ENCODE results near the gene OR2AP1.
"Not testable (repeated sequence)": the region's sequence is repeated elsewhere in the genome, so short reads cannot be mapped to it uniquely, and the experiment has no call there.

OR2AP1 gene

DNA sequence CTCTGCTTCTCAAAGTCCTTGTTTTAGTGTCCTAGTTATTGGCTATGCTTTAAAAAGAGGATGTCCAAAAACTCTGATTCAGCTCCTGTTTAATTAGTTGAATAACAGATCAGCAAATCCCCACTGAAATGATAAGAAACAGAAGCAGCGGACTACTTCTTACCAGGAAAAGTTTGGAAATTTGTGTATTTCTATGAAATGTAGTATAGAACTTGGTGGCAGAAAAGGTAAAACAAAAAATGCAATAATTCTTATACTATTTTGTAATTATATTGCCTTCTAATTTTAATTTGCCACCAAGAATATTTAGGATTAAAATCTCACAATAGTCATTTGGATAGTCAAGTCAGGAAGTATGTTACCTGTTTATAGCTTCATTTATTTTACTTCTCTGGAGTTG lies at the start of gene OR2AP1:
TSS of gene OR2AP1 (plus strand) at position 301 of the 400 bp plus-strand sequence. CDS start 1,947 bp downstream, outside the sequence.
- no peak for DNase-seq

DNA sequence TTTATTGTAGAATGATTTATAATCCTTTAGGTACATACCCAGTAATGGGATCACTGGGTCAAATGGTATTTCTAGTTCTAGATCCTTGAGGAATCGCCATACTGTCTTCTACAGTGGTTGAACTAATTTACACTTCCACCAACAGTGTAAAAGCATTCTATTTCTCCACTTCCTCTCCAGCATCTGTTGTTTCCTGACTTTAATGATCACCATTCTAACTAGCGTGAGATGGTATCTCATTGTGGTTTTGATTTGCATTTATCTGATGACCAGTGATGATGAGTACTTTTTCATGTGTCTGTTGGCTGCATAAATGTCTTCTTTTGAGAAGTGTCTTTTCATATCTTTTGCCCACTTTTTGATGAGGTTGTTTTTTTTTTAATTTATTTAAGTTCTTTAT lies 24.0 kb upstream of the OR2AP1 start:
- peak; percentile 52 for DNase-seq

DNA sequence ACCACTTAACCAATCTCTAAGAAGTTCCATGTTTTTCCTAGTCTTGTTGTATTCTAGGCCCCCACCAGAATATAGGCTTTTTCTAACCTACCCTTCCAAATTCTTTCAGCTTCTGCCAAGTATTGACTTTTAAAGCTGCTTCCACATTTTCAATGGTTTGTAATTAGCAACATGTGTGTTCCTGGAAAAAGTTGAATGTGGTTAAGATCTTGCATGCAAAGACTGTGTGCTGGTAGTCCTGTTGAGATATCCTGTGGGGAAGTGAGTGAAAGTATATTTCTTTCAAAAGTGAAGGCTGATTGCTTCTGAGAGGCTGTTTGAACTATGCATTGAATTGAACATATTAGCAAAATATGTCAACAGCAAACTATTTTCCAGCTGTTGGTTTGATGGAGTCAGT lies 23.5 kb upstream of the OR2AP1 start:
- peak; percentile 67 for DNase-seq

DNA sequence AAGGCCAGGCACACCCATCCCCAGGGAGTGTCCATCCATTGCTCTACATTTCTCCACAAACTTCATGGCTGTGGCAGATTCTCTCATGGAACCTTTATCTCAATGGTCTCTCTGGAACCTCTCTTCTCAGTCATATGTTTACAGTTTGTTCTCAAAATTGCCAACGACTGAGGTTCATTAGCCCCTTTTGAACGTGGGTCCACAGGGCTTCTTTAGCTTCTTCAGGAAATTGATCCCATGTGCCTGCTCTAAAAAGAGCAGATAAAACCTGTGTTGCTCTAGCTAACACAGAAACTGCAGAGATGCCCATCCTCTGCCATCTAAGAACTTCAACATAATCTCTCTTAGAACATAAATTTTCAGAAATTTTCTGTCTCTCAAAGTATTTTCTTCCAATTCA lies 23.0 kb upstream of the OR2AP1 start, which contains the start of gene OR6C4:
TSS of gene OR6C4 (plus strand) at position 301 of the 400 bp plus-strand sequence. CDS start 1,625 bp downstream, outside the sequence.
- DNase-seq: no peak

DNA sequence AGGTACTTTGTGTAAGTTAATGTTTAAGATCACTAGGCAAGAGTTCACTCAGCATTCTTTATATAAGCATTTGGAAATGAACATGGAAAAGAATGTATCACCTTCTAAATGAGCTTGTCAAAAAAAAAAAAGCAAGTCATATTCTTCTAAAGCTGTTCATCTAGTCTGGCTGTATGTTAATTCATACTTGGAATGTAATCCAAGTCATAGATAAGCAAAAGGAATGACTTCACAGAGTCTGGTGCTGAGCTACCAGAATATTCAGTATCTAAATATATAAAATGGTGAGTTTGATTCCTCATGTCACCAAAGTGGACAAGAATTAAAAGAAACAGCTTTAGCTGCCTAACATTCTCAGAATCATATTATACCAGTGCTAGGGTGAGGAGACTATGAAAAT lies 18.0 kb upstream of the OR2AP1 start:
- DNase-seq: no peak

DNA sequence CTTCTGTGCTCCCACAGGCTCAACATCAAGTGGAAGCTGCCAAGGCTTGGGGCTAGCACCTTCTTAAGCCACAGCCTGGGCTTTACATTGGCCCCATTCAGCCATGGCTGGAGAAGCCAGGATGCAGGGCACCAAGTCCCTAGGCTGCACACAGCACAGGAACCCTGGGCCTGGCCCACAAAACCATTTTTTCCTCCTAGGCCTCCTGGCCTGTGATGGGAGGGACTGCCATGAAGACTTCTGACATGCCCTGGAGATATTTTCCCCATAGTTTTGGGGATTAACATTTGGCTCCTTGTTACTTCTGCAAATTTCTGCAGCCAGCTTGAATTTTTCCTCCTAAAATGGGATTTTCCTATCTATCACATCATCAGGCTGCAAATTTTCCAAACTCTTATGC lies 2.2 kb upstream of the OR2AP1 start:
- not testable (repeated sequence) for DNase-seq

DNA sequence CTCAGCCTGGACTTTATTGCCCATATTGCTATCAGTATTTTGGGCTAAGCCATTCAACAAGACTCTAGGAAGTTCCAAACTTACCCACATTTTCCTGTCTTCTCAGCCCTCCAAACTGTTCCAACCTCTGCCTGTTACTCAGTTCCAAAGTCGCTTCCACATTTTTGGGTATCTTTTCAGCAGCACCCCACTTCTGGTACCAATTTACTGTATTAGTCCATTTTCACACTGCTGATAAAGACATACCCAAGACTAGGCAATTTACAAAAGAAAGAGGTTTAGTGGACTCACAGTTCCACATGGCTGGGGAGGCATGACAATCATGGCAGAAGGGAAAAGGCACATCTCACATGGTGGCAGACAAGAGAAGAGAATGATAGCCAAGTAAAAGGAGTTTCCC lies 1.6 kb upstream of the OR2AP1 start:
- not testable (repeated sequence) for DNase-seq

DNA sequence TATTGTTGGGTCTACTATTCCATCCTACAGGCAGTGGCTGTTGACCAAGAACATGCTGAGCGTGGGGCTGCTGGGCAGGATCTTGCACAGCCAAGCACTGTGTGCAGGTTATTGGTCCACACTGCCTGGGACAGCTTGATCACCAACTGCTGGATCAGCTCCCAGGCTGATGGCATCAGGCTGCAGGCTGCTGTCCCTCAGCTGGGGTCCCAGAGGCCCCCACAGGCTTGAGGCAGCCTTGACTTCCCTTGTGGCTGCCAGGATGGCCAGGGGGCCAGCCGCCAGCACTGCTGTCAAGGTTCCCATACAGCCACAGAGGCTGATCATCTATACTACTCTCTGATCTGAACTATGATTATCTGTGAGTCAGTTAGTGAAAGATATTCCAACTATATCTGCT lies 9.8 kb downstream of the OR2AP1 start:
- DNase-seq: no peak

DNA sequence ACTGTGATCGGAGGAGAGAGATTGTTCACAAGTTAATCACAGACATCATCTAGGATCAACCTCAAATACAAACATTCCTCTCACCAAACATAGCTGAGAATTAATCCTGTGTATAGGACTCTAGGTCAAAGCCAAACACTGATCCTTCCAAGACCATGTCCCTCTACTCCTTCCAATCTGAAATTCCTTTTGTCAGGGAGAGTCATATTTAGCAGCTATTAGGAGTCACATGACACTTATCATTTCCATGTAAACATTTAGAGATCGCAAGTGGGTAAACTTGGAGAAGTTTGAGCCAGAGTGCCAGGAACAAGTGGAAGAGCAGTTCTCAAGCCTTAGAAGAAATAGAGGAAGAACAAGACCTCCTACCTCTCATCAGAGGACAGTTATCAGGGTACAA lies 13.5 kb downstream of the OR2AP1 start:
- DNase-seq: no peak

DNA sequence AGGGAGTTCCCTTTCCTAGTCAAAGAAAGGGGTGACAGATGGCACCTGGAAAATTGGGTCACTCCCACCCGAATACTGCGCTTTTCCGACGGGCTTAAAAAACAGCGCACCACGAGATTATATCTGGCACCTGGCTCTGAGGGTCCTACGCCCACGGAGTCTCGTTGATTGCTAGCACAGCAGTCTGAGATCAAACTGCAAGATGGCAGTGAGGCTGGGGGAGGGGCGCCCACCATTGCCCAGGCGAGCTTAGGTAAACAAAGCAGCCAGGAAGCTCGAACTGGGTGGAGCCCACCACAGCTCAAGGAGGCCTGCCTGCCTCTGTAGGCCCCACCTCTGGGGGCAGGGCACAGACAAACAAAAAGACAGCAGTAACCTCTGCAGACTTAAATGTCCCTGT lies 17.9 kb downstream of the OR2AP1 start:
- not testable (repeated sequence) for DNase-seq

DNA sequence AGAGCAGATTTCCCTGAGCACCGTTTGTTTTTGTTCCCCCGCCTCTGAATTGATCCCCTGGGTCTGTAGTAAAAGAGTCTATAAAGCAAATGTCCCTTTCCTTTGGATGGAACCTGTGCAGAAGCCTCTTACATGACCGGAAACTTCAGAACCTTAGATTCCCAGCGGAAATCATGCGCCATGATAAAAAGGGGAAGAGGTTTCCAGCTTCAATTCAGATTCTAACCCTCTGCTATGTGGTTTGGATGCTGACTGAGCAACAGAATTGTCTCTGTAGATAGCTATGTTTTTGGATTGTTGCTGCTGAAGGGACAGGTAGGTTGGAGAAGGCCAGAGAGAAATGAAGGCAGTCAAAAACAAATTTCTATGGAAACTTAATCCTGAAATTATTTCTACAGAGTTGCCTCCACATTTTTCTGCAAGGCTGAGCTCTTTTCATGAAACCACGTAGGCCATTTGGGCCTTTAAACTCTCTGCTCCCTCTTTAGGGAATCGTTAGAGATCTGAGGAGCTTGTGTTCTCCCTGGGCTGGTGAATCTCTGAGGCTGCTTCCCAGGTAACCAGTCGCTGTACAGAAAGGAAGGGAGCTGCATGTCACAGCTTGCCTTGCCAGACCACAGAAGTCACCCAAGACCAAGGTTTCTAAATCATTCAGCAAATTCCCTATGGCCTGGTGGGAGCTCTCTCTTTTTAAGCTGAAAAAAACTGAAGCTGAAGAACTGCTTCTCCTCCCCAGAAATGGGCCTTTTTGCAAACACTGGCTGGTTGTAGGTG lies 35.7 kb downstream of the OR2AP1 start:
- DNase-seq: no peak

DNA sequence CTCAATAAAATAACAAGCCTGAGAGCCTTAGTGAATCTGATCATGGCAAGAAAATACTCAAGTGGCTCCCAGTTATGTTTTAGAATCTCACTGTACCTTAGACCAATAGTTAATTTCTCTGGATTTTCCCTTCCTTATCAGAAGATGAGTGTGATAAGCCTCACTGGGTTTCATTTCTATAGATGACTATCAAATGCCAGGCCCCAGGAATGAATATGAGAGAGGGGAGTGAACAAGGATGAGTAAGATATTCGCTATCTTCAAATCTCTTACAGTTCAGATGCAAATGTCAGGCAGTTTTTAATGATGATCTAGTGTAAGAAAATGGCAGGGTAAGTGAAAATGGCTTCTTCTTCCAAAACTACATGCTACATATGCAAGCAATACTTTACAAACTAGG lies 38.3 kb downstream of the OR2AP1 start:
- no peak for DNase-seq

DNA sequence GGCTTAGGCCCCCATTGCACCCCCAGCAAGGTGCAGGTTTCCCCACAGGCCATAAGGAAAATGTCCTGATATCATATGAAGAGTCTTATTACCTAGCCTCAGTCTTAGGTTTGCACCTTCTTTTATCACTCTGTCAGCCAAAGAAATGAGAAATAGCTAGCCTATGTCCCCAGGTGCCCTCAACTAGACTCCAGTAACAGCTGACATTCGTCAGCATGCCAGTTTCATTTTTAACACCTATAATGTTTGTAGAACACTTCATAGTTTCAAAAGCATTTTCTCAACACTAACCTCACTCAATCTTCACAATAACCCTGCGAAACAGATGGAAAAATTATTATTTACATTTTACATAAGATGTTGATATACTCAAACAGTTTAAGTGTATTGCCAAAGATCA lies 40.4 kb downstream of the OR2AP1 start:
- no peak for DNase-seq

DNA sequence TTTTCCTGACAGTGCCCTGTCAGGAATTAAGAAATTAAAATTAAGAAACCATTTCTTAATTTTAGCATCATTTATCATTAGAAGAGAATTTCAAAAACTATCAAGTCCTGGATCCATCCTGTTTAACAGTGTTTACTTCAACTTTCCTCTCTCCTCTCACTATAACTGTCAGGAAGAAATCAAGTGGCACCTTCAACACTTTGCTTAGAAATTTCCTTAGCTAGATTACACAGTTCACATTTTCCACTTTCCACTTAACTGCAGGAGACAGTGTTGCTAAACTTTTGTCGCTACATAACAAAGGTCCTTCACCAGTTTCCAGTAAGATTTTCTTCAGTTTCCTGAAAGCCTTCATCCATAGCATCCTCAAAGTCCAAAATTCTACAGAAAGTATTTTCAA lies 42.5 kb downstream of the OR2AP1 start:
- DNase-seq: no peak

DNA sequence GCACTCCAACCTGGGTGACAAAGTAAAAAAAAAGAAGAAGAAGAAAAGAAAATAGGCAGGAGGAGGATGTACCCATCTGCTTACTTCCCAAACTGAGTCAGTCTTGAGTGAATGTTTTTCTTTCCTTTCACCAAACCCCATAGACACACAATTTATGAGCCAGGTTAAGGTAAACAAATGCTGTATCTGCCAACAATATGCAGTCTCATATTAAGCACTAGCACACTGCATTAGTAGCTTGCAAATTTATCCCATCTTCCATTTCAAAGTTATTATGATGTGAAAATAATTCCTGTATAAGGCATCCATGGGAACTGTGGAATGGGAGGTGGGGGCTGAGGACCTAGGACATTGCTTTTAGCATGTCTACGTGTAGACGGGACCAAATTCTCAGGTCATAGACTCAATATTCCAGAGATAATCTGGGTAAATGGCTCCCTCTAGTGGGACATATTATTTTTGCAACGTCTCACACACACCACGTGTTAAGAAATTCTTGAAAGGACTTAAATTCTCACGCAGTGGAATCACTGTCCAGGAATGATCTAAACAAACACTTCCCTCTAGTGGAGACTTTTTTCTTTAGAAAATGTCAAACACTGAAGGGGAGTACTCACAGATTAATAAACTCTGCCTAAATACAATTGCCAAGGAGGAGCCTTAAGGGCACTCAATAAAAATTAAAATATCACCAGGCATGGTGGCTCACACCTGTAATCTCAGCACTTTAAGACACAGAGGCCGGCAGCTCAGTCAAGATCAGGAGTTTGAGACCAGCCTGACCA lies 47.3 kb downstream of the OR2AP1 start:
- peak; percentile 71 for DNase-seq

DNA sequence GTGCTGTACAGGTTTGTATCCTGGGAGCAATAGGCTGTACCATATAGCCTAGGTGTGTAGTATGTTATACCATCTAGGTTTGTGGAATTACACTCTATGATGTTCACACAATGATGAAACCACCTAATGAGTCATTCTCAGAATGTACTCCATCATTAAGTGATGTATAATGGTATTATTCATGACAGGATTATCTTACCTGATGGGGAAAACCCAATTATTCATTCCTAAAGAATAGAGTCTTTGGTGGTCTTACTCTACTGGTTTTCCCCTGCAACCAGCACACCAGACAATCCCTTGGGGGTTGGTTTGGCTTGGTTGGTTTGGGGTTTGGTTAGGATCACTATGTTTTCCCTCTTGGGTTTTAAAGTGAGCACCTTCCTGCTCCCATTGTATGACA lies 51.8 kb downstream of the OR2AP1 start:
- DNase-seq: no peak
